Hepatic stellate cell (primary cell): Measurements from ENCODE around the gene IGHMBP2.

ENCODE experiments used
- DNase-seq: peaks from one replicate; pipeline ENCODE4 v3.0.0; 2011; ENCODE audit warnings: low spot score

IGHMBP2 gene

GRCh38 chr11:68987211-68987610, 83.5 kb downstream of the IGHMBP2 start:
- DNase-seq = no peak

GRCh38 chr11:68988491-68988890, 84.8 kb downstream of the IGHMBP2 start:
- no peak for DNase-seq
